Smooth muscle cell (in vitro differentiated cells): Measurements from ENCODE around the gene CLUH. TPM values are rescaled to one million over a fixed set of nuclear protein-coding genes. Genes with fewer than 3 reads are reported as not detected.

Experiments used
- DNase-seq: peaks from one replicate; lab custom pipeline; 2025; ENCODE audit not compliant: unreplicated experiment; lab: John Stamatoyannopoulos, UW
- H2AFZ ChIP-seq: fragments of 200-600 bp; sonication (generic); 2 replicates; pipeline ENCODE4 v1.6.0; 2016; ENCODE audit warnings: antibody characterized with exemption, low read depth, mild to moderate bottlenecking
- H3F3A ChIP-seq: fragments of 200-600 bp; sonication (generic); 2 replicates; pipeline ENCODE4 v1.6.0; 2017; ENCODE audit warnings: antibody characterized with exemption, low read depth
- H3K27ac ChIP-seq: fragments of 200-600 bp; sonication (generic); 2 replicates; pipeline ENCODE4 v1.5.1; 2016; ENCODE audit warnings: low read depth, mild to moderate bottlenecking
- H3K27me3 ChIP-seq: fragments of 200-600 bp; sonication (generic); 2 replicates; pipeline ENCODE4 v1.6.1; 2016; ENCODE audit warnings: low read depth, mild to moderate bottlenecking
- H3K36me3 ChIP-seq: fragments of 200-600 bp; sonication (generic); 2 replicates; pipeline ENCODE4 v1.5.1; 2016; ENCODE audit warnings: low read depth
- H3K4me1 ChIP-seq: fragments of 200-600 bp; sonication (generic); 2 replicates; pipeline ENCODE4 v1.5.1; 2016; ENCODE audit warnings: low read depth
- H3K4me2 ChIP-seq: fragments of 200-600 bp; sonication (generic); 2 replicates; pipeline ENCODE4 v1.6.0; 2016; ENCODE audit warnings: mild to moderate bottlenecking
- H3K4me3 ChIP-seq: fragments of 200-600 bp; sonication (generic); 2 replicates; pipeline ENCODE4 v1.5.1; 2016; ENCODE audit warnings: mild to moderate bottlenecking
- H3K79me2 ChIP-seq: fragments of 200-600 bp; sonication (generic); 2 replicates; pipeline ENCODE4 v1.6.0; 2016; ENCODE audit warnings: low read depth, mild to moderate bottlenecking
- H3K9ac ChIP-seq: fragments of 200-600 bp; sonication (generic); 2 replicates; pipeline ENCODE4 v1.6.0; 2016; ENCODE audit warnings: low read depth
- H3K9me3 ChIP-seq: fragments of 200-600 bp; sonication (generic); replicated peaks from 2 replicates; pipeline ENCODE4 v1.5.1; 2016; ENCODE audit warnings: low read depth
- H4K20me1 ChIP-seq: fragments of 200-600 bp; sonication (generic); 2 replicates; pipeline ENCODE4 v1.6.0; 2016; ENCODE audit warnings: low read depth
- CTCF ChIP-seq: fragments of 200-600 bp; sonication (generic); IDR thresholded peaks from 2 replicates; pipeline ENCODE4 v1.5.1; 2017; ENCODE audit warnings: borderline replicate concordance, mild to moderate bottlenecking, antibody characterized with exemption; ENCODE audit not compliant: insufficient read depth, poor library complexity, severe bottlenecking
- WGBS: methylation state at CpG from one replicate; pipeline ENCODE4 v1.1.7; 2016; ENCODE audit warnings: low lambda C conversion rate; 5-methylcytosine and 5-hydroxymethylcytosine counted together
- polyA plus RNA-seq: library from polyadenylated mRNA; unstranded; fragments of >200 nt; fragmentation: Nextera tagmentation; extraction: Ambion mirVana; gene quantifications from 2 replicates; pipeline ENCODE4 v1.2.1, GENCODE V29; 2016
- total RNA-seq: library from RNA; depleted of rRNA; stranded (reverse); fragments of >200 nt; gene quantifications from 2 replicates; pipeline ENCODE4 v1.2.3, GENCODE V29; 2014

Gene CLUH
- total and polyA plus RNA-seq, 2 experiments from 2014 or later, result 13.4 to 15.4 TPM

- DNase-seq, result no peak
- Histone ChIP-seq H3K9ac (no peak overlapping the region), H3K27ac (no peak overlapping the region), H4K20me1 (peaks cover 29% of the 10 kb centered on the region), H3K27me3 (no peaks in the 10 kb centered on the region), H3K4me3 (no peak overlapping the region), H3F3A (no peaks in the 10 kb centered on the region), H2AFZ (no peak overlapping the region), H3K9me3 (no peaks in the 10 kb centered on the region), H3K4me2 (no peak overlapping the region), H3K4me1 (no peaks in the 10 kb centered on the region), H3K36me3 (peaks cover 5% of the 10 kb centered on the region), H3K79me2 (peaks cover 15% of the 10 kb centered on the region)
- 94% methylated on average over 22 of the region's 22 CpGs for WGBS
- TF ChIP-seq CTCF, result no peak
These were observed 9.4 kb downstream of the CLUH start for GRCh38 chr17:2701996-2702741.

- TF ChIP-seq CTCF, result no peak
- Histone ChIP-seq H3K4me2 (no peak overlapping the region), H3K4me3 (no peak overlapping the region), H3K27ac (no peak overlapping the region), H4K20me1 (peaks cover 22% of the 10 kb centered on the region), H3K79me2 (peaks cover 7% of the 10 kb centered on the region), H2AFZ (no peak overlapping the region), H3K4me1 (no peaks in the 10 kb centered on the region), H3F3A (no peaks in the 10 kb centered on the region), H3K9me3 (no peaks in the 10 kb centered on the region), H3K9ac (no peak overlapping the region), H3K27me3 (no peaks in the 10 kb centered on the region), H3K36me3 (peaks cover 5% of the 10 kb centered on the region)
- 98% methylated on average over 34 of the region's 41 CpGs for WGBS
- DNase-seq, result no peak
These were observed 10.2 kb downstream of the CLUH start for GRCh38 chr17:2701161-2701995.

- 98% methylated on average over 27 of the region's 27 CpGs for WGBS
- DNase-seq, result no peak
These were observed 10.9 kb downstream of the CLUH start for GRCh38 chr17:2700491-2701141.

More at GRCh38 chr17:2700491-2701141, 10.9 kb downstream of the CLUH start:
- peaks cover 5% of the 10 kb centered on the region for H3K36me3 ChIP-seq
- no peak overlapping the region for H2AFZ ChIP-seq
- no peaks in the 10 kb centered on the region for H3K79me2 ChIP-seq
- no peak overlapping the region for H3K9ac ChIP-seq
- H3K27me3 ChIP-seq, result no peaks in the 10 kb centered on the region
- no peak for TF ChIP-seq CTCF
- no peaks in the 10 kb centered on the region for H3K9me3 ChIP-seq
- no peak overlapping the region for H3K27ac ChIP-seq
- H3F3A ChIP-seq, result no peaks in the 10 kb centered on the region
- peaks cover 14% of the 10 kb centered on the region for H4K20me1 ChIP-seq
- H3K4me3 ChIP-seq, result no peak overlapping the region
- H3K4me1 ChIP-seq, result no peaks in the 10 kb centered on the region
- no peak overlapping the region for H3K4me2 ChIP-seq
